NCI-H2081 treated with DMSO at 0.1 percent for 48 hours (cell line): ENCODE results near the gene SCAPER.
"Not testable (repeated sequence)": the region's sequence is repeated elsewhere in the genome, so short reads cannot be mapped to it uniquely, and the experiment has no call there.

Experiments used
- DNase-seq: peaks from one replicate; lab custom pipeline; 2025; lab: John Stamatoyannopoulos, UW

Gene SCAPER

DNA sequence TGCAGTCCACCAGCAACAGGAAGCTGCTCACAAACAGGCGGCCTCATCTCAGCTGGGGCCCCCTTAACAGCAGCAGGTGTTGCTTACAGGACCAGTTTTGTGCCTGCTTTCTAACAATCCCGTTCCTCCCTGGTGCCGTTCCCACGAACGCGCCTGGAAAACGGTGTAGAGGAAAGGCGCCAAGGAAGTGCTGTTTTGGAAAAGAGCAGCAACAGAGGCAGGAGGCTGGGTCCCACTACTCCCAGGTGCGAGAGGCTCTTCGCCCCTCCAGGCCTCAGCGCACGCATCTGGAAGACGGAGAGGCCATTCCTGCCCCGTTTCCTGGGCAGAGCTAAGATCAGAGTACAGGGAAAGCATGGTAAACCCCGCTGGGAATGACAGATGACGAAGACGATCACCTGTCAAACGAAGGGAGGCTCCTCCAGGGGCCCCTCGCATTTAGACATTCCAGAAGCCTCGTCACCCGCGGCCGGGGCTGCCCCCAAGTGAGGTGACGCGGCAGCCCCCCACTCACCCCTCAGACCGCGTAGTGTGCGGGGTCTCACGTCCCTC, 603 bp downstream of the SCAPER start:
- no peak for DNase-seq

- DNase-seq: no peak
Measured at GRCh38 chr15:76903251-76903681, 1.9 kb downstream of the SCAPER start.

DNA sequence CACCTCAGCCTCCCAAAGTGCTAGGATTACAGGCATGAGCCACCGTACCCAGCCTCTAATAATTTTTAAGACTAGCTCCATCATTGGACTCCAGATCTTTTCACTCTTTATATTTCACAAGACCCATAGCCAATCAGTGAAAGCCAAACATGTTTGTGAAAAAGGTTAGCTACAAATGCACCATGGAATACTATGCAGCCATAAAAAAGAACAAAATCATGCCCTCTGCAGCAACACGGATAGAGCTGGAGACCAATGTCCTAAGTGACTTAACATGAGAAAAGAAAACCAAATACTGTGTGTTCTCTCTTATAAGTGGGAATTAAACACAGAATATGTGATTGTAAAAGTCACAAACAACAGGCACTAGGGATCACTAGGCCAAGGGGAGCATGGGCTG, 3.2 kb downstream of the SCAPER start:
- DNase-seq: no peak

DNA sequence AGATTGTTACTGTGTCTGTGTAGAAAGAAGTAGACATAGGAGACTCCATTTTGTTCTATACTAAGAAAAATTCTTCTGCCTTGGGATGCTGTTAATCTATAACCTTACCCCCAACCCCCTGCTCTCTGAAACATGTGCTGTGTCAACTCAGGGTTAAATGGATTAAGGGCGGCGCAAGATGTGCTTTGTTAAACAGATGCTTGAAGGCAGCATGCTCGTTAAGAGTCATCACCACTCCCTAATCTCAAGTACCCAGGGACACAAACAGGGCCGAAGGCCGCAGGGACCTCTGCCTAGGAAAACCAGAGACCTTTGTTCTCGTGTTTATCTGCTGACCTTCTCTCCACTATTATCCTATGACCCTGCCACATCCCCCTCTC, 5.2 kb downstream of the SCAPER start:
- DNase-seq: not testable (repeated sequence)

- not testable (repeated sequence) for DNase-seq
Measured at GRCh38 chr15:76899176-76899930, 5.8 kb downstream of the SCAPER start.

GRCh38 chr15:76898102-76898501, 7.0 kb downstream of the SCAPER start:
- DNase-seq: no peak

- DNase-seq: no peak
Measured at GRCh38 chr15:76894174-76894573, 11.0 kb downstream of the SCAPER start.

- not testable (repeated sequence) for DNase-seq
Measured at GRCh38 chr15:76892836-76893235, 12.3 kb downstream of the SCAPER start.

GRCh38 chr15:76887280-76888141, 17.6 kb downstream of the SCAPER start:
- not testable (repeated sequence) for DNase-seq

DNA sequence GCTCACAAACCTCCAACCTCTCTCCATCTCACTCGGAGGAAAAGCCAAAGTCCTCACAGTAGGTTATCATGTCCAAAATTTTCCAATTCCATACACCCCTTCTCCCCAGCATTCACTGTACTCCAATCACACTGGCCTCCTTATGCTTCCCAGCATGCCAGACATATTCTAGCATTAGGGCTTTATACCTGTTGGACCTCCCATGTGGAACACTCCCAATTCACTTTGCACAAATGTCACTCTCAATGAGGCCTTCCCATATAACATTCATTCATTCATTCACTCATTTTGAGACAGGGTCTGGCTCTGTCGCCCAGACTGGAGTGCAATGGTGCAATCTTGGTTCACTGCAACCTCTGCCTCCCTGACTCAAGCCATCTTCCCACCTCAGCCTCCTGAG, 19.9 kb downstream of the SCAPER start:
- DNase-seq: no peak

- DNase-seq: no peak
Measured at GRCh38 chr15:76875911-76876310, 29.2 kb downstream of the SCAPER start.

GRCh38 chr15:76873066-76873465, 32.1 kb downstream of the SCAPER start:
- not testable (repeated sequence) for DNase-seq

DNA sequence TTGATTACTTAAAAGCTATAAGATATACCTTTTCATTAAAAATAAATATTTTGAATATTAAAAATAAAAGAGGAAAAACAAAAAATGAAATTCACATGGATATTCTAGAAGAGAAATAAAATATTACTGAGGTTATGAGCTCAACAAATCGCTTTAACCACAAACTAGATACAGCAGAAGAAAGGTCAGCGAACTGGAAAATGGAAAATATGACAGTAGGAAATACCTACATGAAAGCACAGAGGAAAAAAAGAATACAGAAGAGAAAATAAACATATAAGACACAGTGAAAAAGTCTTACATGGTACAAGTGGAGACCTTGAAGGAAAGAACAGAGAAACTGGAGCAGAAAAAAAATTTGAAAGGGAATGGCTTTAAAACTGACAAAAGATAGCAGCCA, 33.2 kb downstream of the SCAPER start:
- no peak for DNase-seq

- DNase-seq: no peak
Measured at GRCh38 chr15:76868740-76869139, 36.4 kb downstream of the SCAPER start.

GRCh38 chr15:76866716-76867321, 38.3 kb downstream of the SCAPER start:
- DNase-seq: no peak

- DNase-seq: no peak
Measured at GRCh38 chr15:76866008-76866407, 39.1 kb downstream of the SCAPER start.

DNA sequence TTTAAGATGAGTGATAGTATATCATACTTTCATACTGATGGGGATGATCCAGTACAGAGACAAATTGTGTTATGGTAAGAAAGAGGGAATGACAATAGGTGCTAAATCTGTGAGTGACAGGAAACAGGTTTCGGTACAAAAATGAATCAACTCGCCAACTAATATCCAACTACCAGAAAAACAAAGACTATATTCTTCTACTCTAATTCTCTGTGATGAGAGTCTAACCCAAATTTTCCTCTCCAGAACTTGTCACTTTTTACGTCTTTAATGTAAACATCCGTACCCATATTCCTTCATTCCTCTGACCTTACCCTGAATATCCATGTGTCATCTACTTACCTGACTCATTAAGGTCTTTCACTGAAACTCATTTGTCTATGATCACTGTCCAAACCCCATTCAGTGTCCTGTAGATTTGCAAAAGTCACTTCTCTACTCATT, 39.6 kb downstream of the SCAPER start:
- DNase-seq: no peak

GRCh38 chr15:76864586-76864985, 40.6 kb downstream of the SCAPER start:
- no peak for DNase-seq

DNA sequence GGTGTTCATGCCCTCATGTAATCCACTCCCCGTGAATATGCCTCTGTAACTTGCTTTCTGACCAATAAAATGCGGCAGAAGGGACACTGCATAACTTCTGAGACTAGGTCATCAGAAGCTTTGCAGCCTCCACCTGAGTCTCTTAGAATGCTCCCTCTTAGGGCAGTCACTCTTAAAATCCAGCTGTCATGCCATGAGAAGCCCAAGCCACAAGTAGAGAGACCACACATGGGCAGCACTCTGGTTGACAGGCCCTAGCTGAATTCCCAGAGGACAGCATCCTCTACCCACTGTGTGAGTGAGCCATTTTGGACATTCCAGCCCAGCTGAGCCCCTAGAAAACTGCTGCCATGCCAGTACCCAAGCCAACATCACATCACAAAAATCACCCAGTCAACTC, 41.4 kb downstream of the SCAPER start:
- no peak for DNase-seq

DNA sequence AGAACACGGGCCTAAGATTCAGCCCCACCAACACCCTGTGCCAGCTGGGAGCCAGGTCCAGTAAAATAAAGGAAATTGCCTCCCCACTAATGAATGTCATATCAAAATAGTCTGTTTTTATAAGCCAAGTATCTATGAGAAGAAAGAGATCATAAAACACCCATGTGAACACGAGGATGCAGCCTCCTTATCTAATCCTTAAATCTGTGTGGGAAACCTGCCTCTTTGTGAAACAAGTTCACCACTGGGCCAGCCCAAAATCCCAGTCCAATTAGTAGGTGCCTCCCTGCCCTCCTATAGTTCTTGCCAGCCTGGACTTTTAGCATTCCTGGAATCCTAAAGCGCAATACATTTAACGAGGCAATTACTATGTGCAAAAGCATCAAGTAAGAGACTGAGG, 42.0 kb downstream of the SCAPER start:
- no peak for DNase-seq

GRCh38 chr15:76861815-76862397, 43.2 kb downstream of the SCAPER start:
- no peak for DNase-seq

- no peak for DNase-seq
Measured at GRCh38 chr15:76860201-76860600, 44.9 kb downstream of the SCAPER start.
